WERI-Rb-1 (cell line): ENCODE results near the gene IL21R.

Experiments used
- DNase-seq: peaks from one replicate; pipeline ENCODE4 v3.0.0-alpha.2; 2020
- H3K27ac ChIP-seq: fragments of 250-450 bp; sonication (Bioruptor Pico); 2 replicates; pipeline ENCODE4 v1.5.1; 2020; ENCODE audit warnings: mild to moderate bottlenecking, moderate library complexity
- H3K27me3 ChIP-seq: fragments of 250-450 bp; sonication (Bioruptor Pico); 2 replicates; pipeline ENCODE4 v1.5.1; 2021; ENCODE audit warnings: mild to moderate bottlenecking, low read depth, moderate library complexity; ENCODE audit not compliant: insufficient read depth, severe bottlenecking
- H3K36me3 ChIP-seq: fragments of 250-450 bp; sonication (Bioruptor Pico); 2 replicates; pipeline ENCODE4 v1.5.1; 2020; ENCODE audit warnings: mild to moderate bottlenecking, moderate library complexity
- H3K4me3 ChIP-seq: 2 replicates; pipeline ENCODE4 v1.5.1; 2011; ENCODE audit warnings: low read depth, mild to moderate bottlenecking, control low read depth, low read length
- H3K9me3 ChIP-seq: fragments of 250-450 bp; sonication (Bioruptor Pico); 2 replicates; pipeline ENCODE4 v1.5.1; 2021; ENCODE audit warnings: mild to moderate bottlenecking, moderate library complexity; ENCODE audit not compliant: severe bottlenecking
- TF ChIP-seq, protein P1 (sequence below): IDR thresholded peaks from 2 replicates; pipeline ENCODE4 v1.5.1; 2011; ENCODE audit warnings: low read depth, mild to moderate bottlenecking, control low read depth, inconsistent platforms, low read length

IL21R gene

DNA sequence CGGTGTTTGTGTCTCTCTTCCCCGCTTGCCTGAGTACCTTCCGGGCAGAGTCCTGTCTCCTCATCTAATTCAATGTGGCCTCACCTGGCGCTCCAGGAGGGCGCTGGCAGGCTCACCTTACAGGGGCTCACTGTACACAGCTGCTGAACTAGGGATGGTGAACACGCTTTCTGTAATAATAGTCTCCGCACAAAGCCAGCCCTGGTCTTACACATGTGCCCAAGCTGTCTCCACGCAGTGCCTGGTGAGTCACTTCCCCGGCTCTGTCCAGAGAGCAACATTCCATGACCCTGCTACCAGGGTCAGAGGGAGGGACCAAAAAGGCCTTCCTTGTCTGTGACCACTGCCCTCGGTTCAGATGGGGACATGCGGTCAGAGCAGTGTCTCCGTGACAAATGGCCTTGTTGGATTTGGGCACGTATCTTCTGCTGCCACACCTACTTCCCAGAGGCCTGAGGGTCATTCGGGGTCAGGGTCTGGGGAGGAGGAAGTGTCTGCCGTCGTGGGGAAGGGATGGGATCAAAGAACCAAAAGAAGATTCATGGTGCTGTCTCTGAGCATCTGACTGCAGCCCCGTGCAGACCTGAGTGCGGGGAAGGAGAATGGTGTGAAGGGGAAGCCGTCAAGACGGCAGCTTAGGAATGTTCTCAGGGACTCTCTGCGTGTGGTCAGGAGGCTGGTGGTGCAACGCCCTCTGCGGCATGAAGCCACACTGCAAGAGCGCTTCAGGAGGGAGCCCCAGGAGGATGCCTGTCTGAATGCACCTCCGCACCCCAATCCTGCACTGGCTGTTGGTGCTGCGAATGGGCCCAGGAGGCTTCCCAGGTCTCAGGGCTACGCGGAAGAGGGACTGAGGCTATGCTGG is 68.8 kb downstream of the IL21R start:
- Histone ChIP-seq H3K27ac (no peak overlapping the region), H3K9me3 (no peaks in the 10 kb centered on the region), H3K36me3 (peaks cover 100% of the 10 kb centered on the region), H3K4me3 (no peak overlapping the region), H3K27me3 (no peaks in the 10 kb centered on the region)
- TF ChIP-seq, protein P1, sequence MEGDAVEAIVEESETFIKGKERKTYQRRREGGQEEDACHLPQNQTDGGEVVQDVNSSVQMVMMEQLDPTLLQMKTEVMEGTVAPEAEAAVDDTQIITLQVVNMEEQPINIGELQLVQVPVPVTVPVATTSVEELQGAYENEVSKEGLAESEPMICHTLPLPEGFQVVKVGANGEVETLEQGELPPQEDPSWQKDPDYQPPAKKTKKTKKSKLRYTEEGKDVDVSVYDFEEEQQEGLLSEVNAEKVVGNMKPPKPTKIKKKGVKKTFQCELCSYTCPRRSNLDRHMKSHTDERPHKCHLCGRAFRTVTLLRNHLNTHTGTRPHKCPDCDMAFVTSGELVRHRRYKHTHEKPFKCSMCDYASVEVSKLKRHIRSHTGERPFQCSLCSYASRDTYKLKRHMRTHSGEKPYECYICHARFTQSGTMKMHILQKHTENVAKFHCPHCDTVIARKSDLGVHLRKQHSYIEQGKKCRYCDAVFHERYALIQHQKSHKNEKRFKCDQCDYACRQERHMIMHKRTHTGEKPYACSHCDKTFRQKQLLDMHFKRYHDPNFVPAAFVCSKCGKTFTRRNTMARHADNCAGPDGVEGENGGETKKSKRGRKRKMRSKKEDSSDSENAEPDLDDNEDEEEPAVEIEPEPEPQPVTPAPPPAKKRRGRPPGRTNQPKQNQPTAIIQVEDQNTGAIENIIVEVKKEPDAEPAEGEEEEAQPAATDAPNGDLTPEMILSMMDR: no peak
- DNase-seq: no peak

DNA sequence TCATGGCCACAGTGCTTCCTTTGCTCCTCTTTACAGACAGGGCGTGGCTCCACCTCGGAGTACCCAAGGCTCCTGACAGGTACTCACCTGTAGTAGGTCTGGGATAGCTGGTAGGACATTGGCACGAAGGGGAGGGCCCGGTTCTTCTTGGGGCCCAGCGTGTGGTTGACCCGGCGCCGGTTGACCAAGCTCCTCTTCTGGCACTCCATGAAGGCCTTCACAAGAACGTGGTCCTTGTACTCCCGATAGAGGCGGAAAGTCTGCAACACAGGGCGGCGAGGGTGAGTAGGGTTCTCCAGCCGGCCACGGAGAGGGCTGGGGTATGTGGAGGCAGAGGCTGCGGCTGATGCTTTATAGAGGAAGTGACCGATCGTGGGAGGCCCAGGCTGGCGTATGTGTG is 69.7 kb downstream of the IL21R start:
- no peak overlapping the region for H3K4me3 ChIP-seq
- H3K27me3 ChIP-seq: no peaks in the 10 kb centered on the region
- H3K9me3 ChIP-seq: no peaks in the 10 kb centered on the region
- TF ChIP-seq, protein P1: no peak
- peaks cover 100% of the 10 kb centered on the region for H3K36me3 ChIP-seq
- DNase-seq: no peak
- no peak overlapping the region for H3K27ac ChIP-seq

DNA sequence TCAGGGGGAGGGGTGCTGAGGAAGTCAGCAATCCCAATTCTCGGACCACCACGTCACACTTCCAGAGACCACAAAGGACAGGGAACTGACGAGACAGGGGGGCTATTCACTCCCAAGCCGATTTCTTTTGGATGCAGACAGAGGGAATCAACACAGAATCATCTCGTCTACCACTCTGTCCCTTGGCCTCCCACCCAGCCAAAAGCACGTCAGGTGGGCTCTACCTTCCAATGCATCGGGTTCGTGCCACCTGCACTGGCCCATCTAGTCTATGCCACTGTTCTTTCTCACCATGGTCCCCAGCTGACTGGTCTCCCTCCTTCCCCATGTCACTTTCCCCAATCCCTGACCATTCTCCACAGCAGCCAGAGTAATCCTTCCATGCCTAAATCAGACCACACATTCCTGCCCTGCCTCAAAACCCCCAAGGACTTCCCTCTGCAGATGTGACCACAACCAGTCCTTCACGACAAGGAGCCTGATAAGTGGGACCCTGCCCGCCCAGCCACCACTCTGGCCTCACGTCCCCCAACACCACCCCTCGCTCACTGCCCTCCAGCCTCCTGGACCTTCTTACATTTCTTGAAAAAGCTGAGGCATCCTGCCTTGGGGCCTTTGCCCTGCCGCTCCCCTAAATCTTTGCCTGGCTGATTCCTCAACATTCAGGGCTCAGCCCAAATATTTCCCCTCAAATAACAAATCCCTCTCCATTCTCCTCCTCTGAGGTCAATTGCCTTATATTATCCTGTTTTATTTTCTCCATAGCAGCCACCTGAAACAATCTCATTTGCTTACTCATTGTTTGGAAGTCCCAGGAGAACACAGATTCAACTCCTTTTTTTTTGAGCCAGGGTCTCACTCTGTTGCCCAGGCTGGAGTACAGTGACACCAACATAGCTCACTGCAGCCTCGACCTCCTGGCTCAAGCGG is 70.4 kb downstream of the IL21R start:
- Histone ChIP-seq H3K9me3 (no peaks in the 10 kb centered on the region), H3K27ac (no peak overlapping the region), H3K27me3 (no peaks in the 10 kb centered on the region), H3K36me3 (peaks cover 100% of the 10 kb centered on the region), H3K4me3 (no peak overlapping the region)
- DNase-seq: no peak
- TF ChIP-seq, protein P1: no peak

DNA sequence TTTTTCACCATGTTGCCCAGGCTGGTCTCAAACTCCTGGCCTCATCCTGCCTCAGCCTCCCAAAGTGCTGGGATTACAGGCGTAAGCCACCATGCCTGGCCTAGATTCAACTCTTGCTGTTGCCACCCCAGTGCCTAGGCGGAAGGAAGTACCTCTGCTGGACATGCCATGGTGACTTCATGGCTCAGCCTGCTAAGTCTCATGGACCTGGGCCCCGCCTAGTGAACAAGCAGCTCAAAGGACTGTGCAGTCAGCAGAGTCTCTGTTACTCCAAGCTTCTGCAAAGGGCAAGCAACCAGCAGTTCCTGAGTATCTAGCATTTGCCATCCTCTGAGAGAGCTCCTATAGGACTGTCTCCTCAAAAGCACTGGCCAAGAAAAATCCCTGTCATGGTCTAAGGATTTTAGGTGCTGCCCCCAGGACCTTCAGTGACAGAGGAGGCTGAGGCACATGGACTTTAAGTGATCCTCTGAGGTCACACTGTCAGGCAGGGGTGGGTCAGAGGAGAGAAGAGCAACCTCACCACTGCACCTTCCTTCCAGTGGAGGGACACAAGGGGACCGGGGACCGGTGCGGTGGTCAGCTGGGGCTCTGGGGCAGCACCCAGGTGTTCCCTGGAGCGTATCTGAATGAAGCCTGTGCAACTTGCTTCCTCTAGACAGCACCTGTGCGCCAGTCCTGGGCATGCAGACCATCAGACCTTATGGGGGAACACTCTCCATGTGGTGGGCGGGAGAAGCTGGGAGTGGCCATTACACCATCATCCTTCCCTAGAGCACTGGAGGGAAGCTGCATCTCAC is 71.3 kb downstream of the IL21R start:
- H3K27me3 ChIP-seq: no peaks in the 10 kb centered on the region
- peaks cover 100% of the 10 kb centered on the region for H3K36me3 ChIP-seq
- no peak overlapping the region for H3K4me3 ChIP-seq
- H3K27ac ChIP-seq: no peak overlapping the region
- DNase-seq: no peak
- TF ChIP-seq, protein P1: no peak
- no peaks in the 10 kb centered on the region for H3K9me3 ChIP-seq

DNA sequence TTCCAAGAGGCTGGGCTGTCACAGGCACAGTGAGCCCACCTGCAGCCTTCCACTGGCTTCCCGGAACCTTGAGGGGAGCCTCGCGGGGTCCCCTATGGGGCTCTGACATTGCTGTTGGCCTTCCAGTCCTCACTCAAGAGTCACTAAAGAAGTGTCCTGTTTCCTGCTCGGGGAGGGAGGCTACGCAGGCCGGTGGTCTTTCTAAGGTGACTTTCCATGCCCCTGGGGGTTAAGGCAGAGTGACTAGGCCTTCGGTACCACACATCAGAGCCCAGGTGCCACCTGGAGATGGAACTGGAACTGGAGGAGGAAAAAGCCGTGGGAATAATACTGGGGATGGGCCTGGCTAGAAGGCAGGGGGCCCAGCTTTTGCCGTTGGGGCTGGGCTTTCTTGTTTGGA is 72.1 kb downstream of the IL21R start:
- TF ChIP-seq, protein P1: no peak
- H3K9me3 ChIP-seq: no peaks in the 10 kb centered on the region
- H3K36me3 ChIP-seq: peaks cover 96% of the 10 kb centered on the region
- DNase-seq: no peak
- H3K27ac ChIP-seq: no peak overlapping the region
- no peaks in the 10 kb centered on the region for H3K27me3 ChIP-seq
- H3K4me3 ChIP-seq: no peak overlapping the region
